Sigmoid colon (tissue), 7 donors: Measurements from ENCODE around the gene NR6A1. TPM values are rescaled to one million over a fixed set of nuclear protein-coding genes. Genes with fewer than 3 reads are reported as not detected.

ENCODE experiments used
- DNase-seq: peaks from one replicate; pipeline ENCODE4 v3.0.0-alpha.2; 2019
- H3K27ac ChIP-seq, 4 donors: fragments of 200-600 bp; sonication (generic); one replicate each; pipeline ENCODE4 v1.5.1; 2016 to 2019; ENCODE audit warnings: mild to moderate bottlenecking in 1 of 4
- H3K27me3 ChIP-seq, 3 donors: fragments of 200-600 bp; sonication (generic); one replicate each; pipeline ENCODE4 v1.5.1; 2019; ENCODE audit warnings: mild to moderate bottlenecking in 1 of 3
- H3K36me3 ChIP-seq, 4 donors: fragments of 200-600 bp; sonication (generic); one replicate each; pipeline ENCODE4 v1.5.1; 2016 to 2019
- H3K4me1 ChIP-seq, 4 donors: fragments of 200-600 bp; sonication (generic); one replicate each; pipeline ENCODE4 v1.5.1; 2017 to 2019
- H3K4me3 ChIP-seq, 4 donors: fragments of 200-600 bp; sonication (generic); one replicate each; pipeline ENCODE4 v1.5.1; 2017 to 2019; ENCODE audit warnings: mild to moderate bottlenecking in 2 of 4, moderate library complexity in 1 of 4
- H3K9me3 ChIP-seq, 4 donors: fragments of 200-600 bp in 3 of 4; sonication (generic) in 3 of 4; one replicate each; pipeline versions ENCODE4 v1.5.1 to v1.6.1; 2013 to 2019
- CTCF ChIP-seq, 4 experiments: fragments of 450-650 bp in 3 of 4; fragments of 200-600 bp in 1 of 4; IDR thresholded peaks; one replicate each; pipeline ENCODE4 v1.5.1; 2016 to 2019; ENCODE audit warnings: antibody characterized with exemption in 4 of 4, mild to moderate bottlenecking in 3 of 4, moderate library complexity in 2 of 4
- EP300 ChIP-seq, 4 donors: sonication (generic); formaldehyde crosslinking; IDR thresholded peaks; one replicate each; pipeline ENCODE4 v1.6.1; 2017; ENCODE audit warnings: antibody characterized with exemption in 4 of 4
- POLR2A ChIP-seq, 2 donors: fragments of 450-650 bp; IDR thresholded peaks; one replicate each; pipeline ENCODE4 v1.6.1; 2016; ENCODE audit warnings: antibody characterized with exemption in 2 of 2, mild to moderate bottlenecking in 2 of 2, moderate library complexity in 2 of 2
- POLR2AphosphoS5 ChIP-seq, 4 donors: sonication (generic); formaldehyde crosslinking; IDR thresholded peaks; one replicate each; pipeline ENCODE4 v1.6.1; 2017; ENCODE audit warnings: antibody characterized with exemption in 4 of 4
- WGBS, 2 donors: extraction: QIAGEN DNeasy Blood & Tissue Kit; methylation state at CpG; one replicate each; pipeline ENCODE4 v1.1.7; 2013; 5-methylcytosine and 5-hydroxymethylcytosine counted together
- intact Hi-C: fragments of 100-400 bp; cut with DNase I; formaldehyde crosslinking; loops from one replicate; pipeline ENCODE4 v1.15.1; 2023
- polyA plus RNA-seq, 3 donors: library from polyadenylated mRNA; stranded (reverse); fragments of 200-250 nt; gene quantifications; one replicate each; pipeline ENCODE4 v1.2.3, GENCODE V29; 2013
- total RNA-seq, 4 donors: library from RNA; depleted of rRNA; stranded (reverse); fragments of >200 nt; gene quantifications; one replicate each; pipeline ENCODE4 v1.1.0, GENCODE V29; 2016
- donor health status: healthy with polysubstance abuse.
- donor health status: Bipolar disorder and iron deficiency.
- donor health status: healthy.

NR6A1 gene
- total and polyA plus RNA-seq, 7 donors, result 0.60 to 3.0 (median 1.8) TPM

GRCh38 chr9:124491049-124491975 lies 279.8 kb downstream of the NR6A1 start:
- intact Hi-C loops, result no loop called here

GRCh38 chr9:124490004-124490403 lies 281.1 kb downstream of the NR6A1 start:
- Histone ChIP-seq H3K9me3 (no peaks in the 10 kb centered on the region), H3K27me3 (peaks cover 8 to 73% (median 35%) of the 10 kb centered on the region in 3 donors), H3K4me3 (no peak overlapping the region), H3K36me3 (no peaks in the 10 kb centered on the region), H3K27ac (no peak overlapping the region), H3K4me1 (no peaks in the 10 kb centered on the region)
- intact Hi-C loops, result no loop called here
- DNase-seq, result no peak
- no peak for TF ChIP-seq CTCF (IDR thresholded peaks at IDR 0.05)
- no peak for TF ChIP-seq POLR2AphosphoS5 (IDR thresholded peaks at IDR 0.05)
- no peak for TF ChIP-seq POLR2A (IDR thresholded peaks at IDR 0.05)
- no peak for TF ChIP-seq EP300 (IDR thresholded peaks at IDR 0.05)
- 68 to 82% methylated on average over 2 of the region's 2 CpGs for WGBS, 2 donors

More at GRCh38 chr9:124491049-124491975, 279.8 kb downstream of the NR6A1 start:
- peaks cover 8 to 65% (median 30%) of the 10 kb centered on the region in 3 donors for H3K27me3 ChIP-seq
- H3K4me1 ChIP-seq, result no peaks in the 10 kb centered on the region
- no peak for TF ChIP-seq EP300 (IDR thresholded peaks at IDR 0.05)
- TF ChIP-seq CTCF (IDR thresholded peaks at IDR 0.05), result no peak
- TF ChIP-seq POLR2A (IDR thresholded peaks at IDR 0.05), result no peak
- no peak for TF ChIP-seq POLR2AphosphoS5 (IDR thresholded peaks at IDR 0.05)
- WGBS, 2 donors, result 72 to 88% methylated on average over 32 of the region's 32 CpGs
- DNase-seq, result no peak
- H3K36me3 ChIP-seq, result no peaks in the 10 kb centered on the region
- no peaks in the 10 kb centered on the region for H3K9me3 ChIP-seq
- H3K4me3 ChIP-seq, result no peak overlapping the region
- no peak overlapping the region for H3K27ac ChIP-seq

- Histone ChIP-seq H3K4me3 (no peak overlapping the region), H3K27me3 (peaks cover 8 to 75% (median 35%) of the 10 kb centered on the region in 3 donors), H3K36me3 (no peaks in the 10 kb centered on the region), H3K27ac (no peak overlapping the region), H3K9me3 (no peaks in the 10 kb centered on the region), H3K4me1 (no peaks in the 10 kb centered on the region)
- intact Hi-C loops, result no loop called here
- WGBS, 2 donors, result 57 to 71% methylated on average over 13 of the region's 13 CpGs
- TF ChIP-seq CTCF (IDR thresholded peaks at IDR 0.05) (no peak), EP300 (IDR thresholded peaks at IDR 0.05) (no peak), POLR2AphosphoS5 (IDR thresholded peaks at IDR 0.05) (no peak), POLR2A (IDR thresholded peaks at IDR 0.05) (no peak)
- DNase-seq, result no peak
Observed at GRCh38 chr9:124489222-124489621, 281.9 kb downstream of the NR6A1 start.

- intact Hi-C loops, result no loop called here
- no peaks in the 10 kb centered on the region for H3K9me3 ChIP-seq
- no peaks in the 10 kb centered on the region for H3K36me3 ChIP-seq
- H3K27me3 ChIP-seq, result peaks cover 8 to 72% (median 35%) of the 10 kb centered on the region in 3 donors
- H3K27ac ChIP-seq, result no peak overlapping the region
- no peak overlapping the region for H3K4me3 ChIP-seq
- TF ChIP-seq CTCF (IDR thresholded peaks at IDR 0.05) (no peak), POLR2A (IDR thresholded peaks at IDR 0.05) (no peak)
- no peaks in the 10 kb centered on the region for H3K4me1 ChIP-seq
- 85 to 93% methylated on average over 8 of the region's 8 CpGs for WGBS, 2 donors
- no peak for DNase-seq
Observed at GRCh38 chr9:124488641-124489210, 282.4 kb downstream of the NR6A1 start.
